Panc1 (cell line): Measurements from ENCODE around the gene HIPK2. TPM values are rescaled to one million over a fixed set of nuclear protein-coding genes. Genes with fewer than 3 reads are reported as not detected.

Experiments
- ATAC-seq: fragments of 200-7000 bp; cut with Tn5 transposase; 2 replicates; pipeline ENCODE4 v1.9.1; 2020; ENCODE audit warnings: mild to moderate bottlenecking, moderate library complexity
- BruUV-seq: library from RNA; stranded (reverse); fragments of 400-500 nt; replicated peaks from 2 replicates; lab custom pipeline; 2021; lab: Mats Ljungman, UMichigan
- CTCF ChIA-PET: fragments of 300-600 bp; sonication (Branson Sonifier 250); formaldehyde crosslinking; loops from one replicate; lab custom pipeline; 2022; ENCODE audit warnings: antibody characterized with exemption; lab: Charles Lee
- POLR2A ChIA-PET: fragments of 300-600 bp; sonication (Branson Sonifier 250); formaldehyde crosslinking; loops from one replicate; lab custom pipeline; 2022; ENCODE audit warnings: antibody characterized with exemption; lab: Charles Lee
- DNase-seq: peaks from one replicate; pipeline ENCODE4 v3.0.0-alpha.2; 2010; ENCODE audit warnings: low read depth, low spot score
- H3K27ac ChIP-seq: 2 replicates; pipeline ENCODE4 v1.5.1; 2011; ENCODE audit warnings: mild to moderate bottlenecking, low read length, inconsistent platforms
- H3K27me3 ChIP-seq: fragments of 200-500 bp; sonication (Bioruptor generic); 2 replicates; pipeline ENCODE4 v1.6.0; 2014; ENCODE audit warnings: low read length, inconsistent platforms; ENCODE audit not compliant: control insufficient read depth, insufficient read depth
- H3K36me3 ChIP-seq: fragments of 200-500 bp; sonication (Bioruptor generic); 2 replicates; pipeline ENCODE4 v1.5.1; 2014; ENCODE audit warnings: inconsistent platforms, mild to moderate bottlenecking, low read length, moderate library complexity; ENCODE audit not compliant: control insufficient read depth, insufficient read depth
- H3K4me1 ChIP-seq: 2 replicates; pipeline ENCODE4 v1.5.1; 2011; ENCODE audit warnings: inconsistent platforms, mild to moderate bottlenecking, low read length, moderate library complexity; ENCODE audit not compliant: control insufficient read depth, insufficient read depth
- H3K4me3 ChIP-seq, 2 experiments: 2 replicates each; pipeline ENCODE4 v1.5.1; 2011 to 2012; ENCODE audit warnings: low read depth in 2 of 2, low read length in 2 of 2, mild to moderate bottlenecking in 2 of 2, inconsistent platforms in 1 of 2, moderate library complexity in 1 of 2
- H3K9me3 ChIP-seq: fragments of 200-500 bp; sonication (Bioruptor generic); 2 replicates; pipeline ENCODE4 v1.5.1; 2014; ENCODE audit warnings: low read depth, mild to moderate bottlenecking, inconsistent platforms, low read length, moderate library complexity; ENCODE audit not compliant: control insufficient read depth, insufficient read depth
- SIN3A ChIP-seq: IDR thresholded peaks from 2 replicates; pipeline ENCODE4 v1.6.1; 2012; ENCODE audit warnings: low read depth, mild to moderate bottlenecking, low read length, moderate library complexity, borderline replicate concordance; ENCODE audit not compliant: insufficient read depth
- TCF7L2 ChIP-seq: IDR thresholded peaks from 2 replicates; pipeline ENCODE4 v1.6.1; 2011; ENCODE audit warnings: mild to moderate bottlenecking, low read depth, low read length, inconsistent platforms
- in situ Hi-C: cut with HindIII; loops from 2 replicates; pipeline ENCODE4 v1.10.0; 2016; ENCODE audit warnings: low sequenced_read_pairs, low pct_unique_long_range_greater_than_20kb
- intact Hi-C: fragments of 100-400 bp; cut with micrococcal nuclease; formaldehyde crosslinking; loops from one replicate; pipeline ENCODE4 v1.10.0; 2022; ENCODE audit not compliant: unreplicated experiment
- total RNA-seq: library from RNA; stranded (reverse); gene quantifications from one replicate; pipeline ENCODE4 v1.2.1, GENCODE V29; 2021; ENCODE audit not compliant: unreplicated experiment
- TF ChIP-seq, protein P1 (sequence below), 2 experiments: IDR thresholded peaks; 2 replicates each; pipeline ENCODE4 v1.6.1; 2011 to 2012; ENCODE audit warnings: low read depth in 2 of 2, control low read depth in 1 of 2, low read length in 1 of 2, mild to moderate bottlenecking in 1 of 2, moderate library complexity in 1 of 2; ENCODE audit not compliant: insufficient read depth in 1 of 2

The HIPK2 gene
- total RNA-seq, 1 experiment from 2014 or later = 34.1 TPM

DNA sequence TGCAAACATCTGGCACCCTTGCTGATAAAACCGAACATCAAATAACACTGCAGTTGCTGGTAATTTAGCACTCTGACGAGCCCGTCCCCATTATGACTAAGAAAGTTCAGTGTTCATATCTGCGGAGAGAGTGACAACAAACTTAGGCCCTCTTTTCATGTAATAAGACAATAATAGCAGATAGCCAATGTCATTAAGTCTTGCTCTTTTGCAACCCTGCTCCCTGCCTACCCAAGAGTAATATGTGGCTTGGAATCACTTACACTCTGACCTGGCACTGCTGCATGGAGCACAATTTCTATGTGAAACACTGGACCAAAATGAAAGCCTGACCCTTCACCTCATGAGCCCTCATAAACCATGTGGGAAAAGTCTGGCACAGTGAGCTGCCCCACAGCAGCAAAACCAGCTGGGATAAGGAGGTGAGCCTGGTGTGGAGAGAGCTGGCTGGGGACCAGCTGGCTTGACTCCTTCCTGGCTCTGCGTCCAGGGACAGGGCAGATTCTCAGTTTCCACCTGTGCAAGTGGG is 86.5 kb downstream of the HIPK2 start:
- ChIA-PET POLR2A (no interaction called here), CTCF (interaction anchor here (1.1 kb wide), 1 partner anchor 73 kb away, joined by 5 read pairs; no protein-coding TSS in a partner anchor)
- no peaks in the 10 kb centered on the region for H3K27me3 ChIP-seq
- TF ChIP-seq, protein P1, sequence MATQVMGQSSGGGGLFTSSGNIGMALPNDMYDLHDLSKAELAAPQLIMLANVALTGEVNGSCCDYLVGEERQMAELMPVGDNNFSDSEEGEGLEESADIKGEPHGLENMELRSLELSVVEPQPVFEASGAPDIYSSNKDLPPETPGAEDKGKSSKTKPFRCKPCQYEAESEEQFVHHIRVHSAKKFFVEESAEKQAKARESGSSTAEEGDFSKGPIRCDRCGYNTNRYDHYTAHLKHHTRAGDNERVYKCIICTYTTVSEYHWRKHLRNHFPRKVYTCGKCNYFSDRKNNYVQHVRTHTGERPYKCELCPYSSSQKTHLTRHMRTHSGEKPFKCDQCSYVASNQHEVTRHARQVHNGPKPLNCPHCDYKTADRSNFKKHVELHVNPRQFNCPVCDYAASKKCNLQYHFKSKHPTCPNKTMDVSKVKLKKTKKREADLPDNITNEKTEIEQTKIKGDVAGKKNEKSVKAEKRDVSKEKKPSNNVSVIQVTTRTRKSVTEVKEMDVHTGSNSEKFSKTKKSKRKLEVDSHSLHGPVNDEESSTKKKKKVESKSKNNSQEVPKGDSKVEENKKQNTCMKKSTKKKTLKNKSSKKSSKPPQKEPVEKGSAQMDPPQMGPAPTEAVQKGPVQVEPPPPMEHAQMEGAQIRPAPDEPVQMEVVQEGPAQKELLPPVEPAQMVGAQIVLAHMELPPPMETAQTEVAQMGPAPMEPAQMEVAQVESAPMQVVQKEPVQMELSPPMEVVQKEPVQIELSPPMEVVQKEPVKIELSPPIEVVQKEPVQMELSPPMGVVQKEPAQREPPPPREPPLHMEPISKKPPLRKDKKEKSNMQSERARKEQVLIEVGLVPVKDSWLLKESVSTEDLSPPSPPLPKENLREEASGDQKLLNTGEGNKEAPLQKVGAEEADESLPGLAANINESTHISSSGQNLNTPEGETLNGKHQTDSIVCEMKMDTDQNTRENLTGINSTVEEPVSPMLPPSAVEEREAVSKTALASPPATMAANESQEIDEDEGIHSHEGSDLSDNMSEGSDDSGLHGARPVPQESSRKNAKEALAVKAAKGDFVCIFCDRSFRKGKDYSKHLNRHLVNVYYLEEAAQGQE (IDR thresholded peaks at IDR 0.05; ENCODE audit: insufficient read depth in 1 of 2, low read depth in 2 of 2, low read length in 1 of 2) = no peak
- peak; percentile 69 for TF ChIP-seq TCF7L2
- in situ Hi-C loops = no loop called here
- H3K9me3 ChIP-seq = no peaks in the 10 kb centered on the region
- intact Hi-C loops = no loop called here
- ATAC-seq (peak; percentile 64), DNase-seq (no peak)
- no TSS peak for BruUV-seq
- H3K36me3 ChIP-seq = no peaks in the 10 kb centered on the region
- H3K4me3 ChIP-seq = no peak overlapping the region
- peaks cover 11% of the 10 kb centered on the region; the same call in 1 of the 2 replicates for H3K4me1 ChIP-seq
- no peak overlapping the region for H3K27ac ChIP-seq

DNA sequence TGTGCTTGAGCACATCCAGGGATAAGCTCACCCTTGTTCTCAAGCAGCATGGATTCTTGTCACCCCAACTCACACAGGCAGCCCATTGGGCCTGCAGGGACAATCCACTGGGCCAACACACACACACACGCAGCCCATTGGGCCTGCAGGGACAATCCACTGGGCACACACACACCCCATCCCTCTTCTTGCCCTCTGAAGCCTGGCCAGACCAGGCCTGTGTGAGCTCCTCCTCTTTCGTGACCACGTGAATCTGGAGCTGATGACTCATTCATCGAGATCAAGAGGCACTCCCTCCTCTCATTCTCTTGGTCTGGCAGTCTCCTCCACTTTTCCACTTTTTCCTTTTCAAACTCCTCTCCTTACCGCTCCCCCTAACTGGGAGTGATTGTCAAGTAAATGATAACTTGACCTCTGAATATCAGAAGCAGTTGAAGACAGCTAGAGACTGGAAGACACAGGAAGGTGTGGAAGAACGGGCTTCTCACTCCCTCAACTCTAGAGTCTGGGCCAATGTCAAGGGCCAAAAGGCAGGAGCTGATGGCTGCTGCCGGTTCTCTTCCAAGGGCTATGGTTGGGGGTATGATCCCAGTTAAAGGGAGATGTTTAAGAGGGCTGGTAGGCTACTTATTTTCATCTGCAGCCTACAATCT is 89.7 kb downstream of the HIPK2 start:
- Histone ChIP-seq H3K27me3 (no peaks in the 10 kb centered on the region), H3K36me3 (no peaks in the 10 kb centered on the region), H3K27ac (no peak overlapping the region), H3K4me1 (peaks cover 11% of the 10 kb centered on the region), H3K4me3 (no peak overlapping the region), H3K9me3 (peaks cover 5% of the 10 kb centered on the region; the same call in 1 of the 2 replicates)
- DNase-seq (no peak), ATAC-seq (no peak)
- CTCF ChIA-PET = no interaction called here
- no TSS peak for BruUV-seq
- in situ Hi-C loops (no loop called here), intact Hi-C loops (no loop called here)
- POLR2A ChIA-PET = no interaction called here
- TF ChIP-seq, protein P1 (IDR thresholded peaks at IDR 0.05; ENCODE audit: insufficient read depth in 1 of 2, low read depth in 2 of 2, low read length in 1 of 2) = no peak
- TF ChIP-seq SIN3A = no peak
